ENCODE results near the gene GALNT1.

The GALNT1 gene

GRCh38 chr18:35581898-35582641, 530 bp downstream of the GALNT1 start:
- no peak for DNase-seq (ENCODE audit: low read depth in 1 of 2, low spot score in 1 of 2)

GRCh38 chr18:35582899-35583558, 1.5 kb downstream of the GALNT1 start:
- DNase-seq (ENCODE audit: low read depth in 1 of 2, low spot score in 1 of 2), result no peak

- no peak for DNase-seq (ENCODE audit: low read depth in 1 of 2, low spot score in 1 of 2)
Measured at GRCh38 chr18:35584735-35585134, 3.2 kb downstream of the GALNT1 start.

- no peak for DNase-seq (ENCODE audit: low read depth in 1 of 2, low spot score in 1 of 2)
Measured at GRCh38 chr18:35585608-35586007, 4.1 kb downstream of the GALNT1 start.

- DNase-seq (ENCODE audit: low read depth in 1 of 2, low spot score in 1 of 2), result no peak
Measured at GRCh38 chr18:35588122-35588521, 6.6 kb downstream of the GALNT1 start.

GRCh38 chr18:35588995-35589394, 7.5 kb downstream of the GALNT1 start:
- DNase-seq (ENCODE audit: low read depth in 1 of 2, low spot score in 1 of 2), result no peak

GRCh38 chr18:35589546-35589945, 8.0 kb downstream of the GALNT1 start:
- no peak for DNase-seq (ENCODE audit: low read depth in 1 of 2, low spot score in 1 of 2)

GRCh38 chr18:35590935-35591334, 9.4 kb downstream of the GALNT1 start:
- no peak for DNase-seq (ENCODE audit: low read depth in 1 of 2, low spot score in 1 of 2)

- DNase-seq (ENCODE audit: low read depth in 1 of 2, low spot score in 1 of 2), result no peak
Measured at GRCh38 chr18:35592298-35592697, 10.8 kb downstream of the GALNT1 start.

- DNase-seq (ENCODE audit: low read depth in 1 of 2, low spot score in 1 of 2), result no peak
Measured at GRCh38 chr18:35593859-35594258, 12.3 kb downstream of the GALNT1 start.

- DNase-seq (ENCODE audit: low read depth in 1 of 2, low spot score in 1 of 2), result no peak
Measured at GRCh38 chr18:35597758-35598157, 16.2 kb downstream of the GALNT1 start.

GRCh38 chr18:35602193-35602820, 20.8 kb downstream of the GALNT1 start:
- no peak for DNase-seq (ENCODE audit: low read depth in 1 of 2, low spot score in 1 of 2)

GRCh38 chr18:35603008-35603407, 21.5 kb downstream of the GALNT1 start:
- DNase-seq (ENCODE audit: low read depth in 1 of 2, low spot score in 1 of 2), result no peak

GRCh38 chr18:35603528-35603927, 22.0 kb downstream of the GALNT1 start:
- no peak for DNase-seq (ENCODE audit: low read depth in 1 of 2, low spot score in 1 of 2)

GRCh38 chr18:35604369-35604768, 22.8 kb downstream of the GALNT1 start:
- DNase-seq (ENCODE audit: low read depth in 1 of 2, low spot score in 1 of 2), result no peak

- no peak for DNase-seq (ENCODE audit: low read depth in 1 of 2, low spot score in 1 of 2)
Measured at GRCh38 chr18:35605686-35606417, 24.3 kb downstream of the GALNT1 start.

- no peak for DNase-seq (ENCODE audit: low read depth in 1 of 2, low spot score in 1 of 2)
Measured at GRCh38 chr18:35609236-35609635, 27.7 kb downstream of the GALNT1 start.

- DNase-seq (ENCODE audit: low read depth in 1 of 2, low spot score in 1 of 2), result no peak
Measured at GRCh38 chr18:35610089-35610488, 28.5 kb downstream of the GALNT1 start.

- DNase-seq (ENCODE audit: low read depth in 1 of 2, low spot score in 1 of 2), result no peak
Measured at GRCh38 chr18:35610724-35611123, 29.2 kb downstream of the GALNT1 start.

- no peak for DNase-seq (ENCODE audit: low read depth in 1 of 2, low spot score in 1 of 2)
Measured at GRCh38 chr18:35611518-35611917, 30.0 kb downstream of the GALNT1 start.

- no peak for DNase-seq (ENCODE audit: low read depth in 1 of 2, low spot score in 1 of 2)
Measured at GRCh38 chr18:35616074-35616473, 34.5 kb downstream of the GALNT1 start.

All from activated CD4-positive, alpha-beta T cell treated with anti-CD3 and anti-CD28 coated beads, Interleukin-2, amount 50 U/mL, for 24 hours (primary cell).